B cell (primary cell): ENCODE results near the gene DGCR6L. TPM values are rescaled to one million over a fixed set of nuclear protein-coding genes. Genes with fewer than 3 reads are reported as not detected.

Experiments
- ATAC-seq: fragments of 200-7000 bp; cut with Tn5 transposase; one replicate; pipeline ENCODE4 v1.10.0; 2021; ENCODE audit warnings: low read depth, mild to moderate bottlenecking, moderate number of reproducible peaks, moderate library complexity
- CTCF ChIA-PET: fragments of 350-600 bp; sonication (Branson Sonifier 250); formaldehyde crosslinking; loops from one replicate; lab custom pipeline; 2021; ENCODE audit warnings: antibody characterized with exemption, inconsistent platforms; lab: Charles Lee
- POLR2A ChIA-PET: fragments of 350-600 bp; sonication (Branson Sonifier 250); formaldehyde crosslinking; loops from one replicate; lab custom pipeline; 2021; ENCODE audit warnings: antibody characterized with exemption; lab: Charles Lee
- DNase-seq: peaks from one replicate; pipeline ENCODE4 v3.0.0; 2013
- H2AFZ ChIP-seq: 2 replicates; pipeline ENCODE4 v1.6.1; 2012; ENCODE audit warnings: mild to moderate bottlenecking, low read depth, low read length; ENCODE audit not compliant: insufficient read depth, poor library complexity, severe bottlenecking
- H3K27ac ChIP-seq, 2 donors: 1 replicate in 1 of 2; 2 replicates in 1 of 2; pipeline ENCODE4 v1.5.1; 2012 to 2013; ENCODE audit warnings: low read length in 2 of 2, mild to moderate bottlenecking in 2 of 2, moderate library complexity in 1 of 2
- H3K27me3 ChIP-seq, 4 experiments: fragments of 200-600 bp in 1 of 4; sonication (generic) in 1 of 4; replicated peaks in 1 of 4; 1 replicate in 2 of 4; 2 replicates in 2 of 4; pipeline versions ENCODE4 v1.6.1 to v1.7.0; 2013 to 2016; ENCODE audit warnings: low read length in 3 of 4, mild to moderate bottlenecking in 2 of 4, mixed read lengths in 1 of 4, moderate library complexity in 1 of 4; ENCODE audit not compliant: insufficient read depth in 4 of 4, control insufficient read depth in 3 of 4; ENCODE audit errors: control extremely low read depth in 1 of 4
- H3K36me3 ChIP-seq, 2 experiments: replicated peaks in 1 of 2; 1 replicate in 1 of 2; 2 replicates in 1 of 2; pipeline versions ENCODE4 v1.6.1 to v1.7.1; 2013; ENCODE audit warnings: low read length in 1 of 2; ENCODE audit not compliant: insufficient read depth in 2 of 2, control insufficient read depth in 1 of 2; ENCODE audit errors: control extremely low read depth in 1 of 2, extremely low read depth in 1 of 2
- H3K4me1 ChIP-seq, 2 donors: fragments of 200-600 bp in 1 of 2; sonication (generic) in 1 of 2; 1 replicate in 1 of 2; 2 replicates in 1 of 2; pipeline versions ENCODE4 v1.5.1 to v1.6.1; 2013 to 2017; ENCODE audit warnings: low read length in 2 of 2; ENCODE audit not compliant: control insufficient read depth in 2 of 2, insufficient read depth in 2 of 2
- H3K4me2 ChIP-seq: replicated peaks from 2 replicates; pipeline ENCODE3; 2012; ENCODE audit warnings: mild to moderate bottlenecking, low read depth, low read length; ENCODE audit not compliant: poor library complexity, severe bottlenecking
- H3K4me3 ChIP-seq, 5 experiments: fragments of 200-600 bp in 1 of 5; sonication (generic) in 1 of 5; 1 replicate in 3 of 5; 2 replicates in 2 of 5; pipeline versions ENCODE4 v1.5.1 to v1.7.0; 2011 to 2016; ENCODE audit warnings: low read length in 4 of 5, mild to moderate bottlenecking in 4 of 5, low read depth in 2 of 5, control low read depth in 1 of 5, moderate library complexity in 1 of 5; ENCODE audit not compliant: insufficient read depth in 1 of 5; ENCODE audit errors: control extremely low read depth in 1 of 5, extremely low read depth in 1 of 5
- H3K79me2 ChIP-seq: fragments of 200-600 bp; sonication (generic); one replicate; pipeline ENCODE4 v1.6.0; 2016; ENCODE audit warnings: low read length; ENCODE audit not compliant: control insufficient read depth, insufficient read depth
- H3K9ac ChIP-seq: fragments of 200-600 bp; sonication (generic); 2 replicates; pipeline ENCODE4 v1.6.1; 2017; ENCODE audit warnings: mild to moderate bottlenecking, low read length, moderate library complexity
- H3K9me3 ChIP-seq, 3 donors: one replicate each; pipeline versions ENCODE4 v1.6.1 to v1.7.1; 2013; ENCODE audit warnings: low read length in 2 of 3; ENCODE audit not compliant: control insufficient read depth in 2 of 3, insufficient read depth in 1 of 3; ENCODE audit errors: control extremely low read depth in 1 of 3
- H4K20me1 ChIP-seq: 2 replicates; pipeline ENCODE4 v1.6.0; 2012; ENCODE audit warnings: mild to moderate bottlenecking, low read length; ENCODE audit not compliant: insufficient read depth, control insufficient read depth, poor library complexity, severe bottlenecking
- H3K27ac Mint-ChIP-seq: one replicate; pipeline ENCODE4 v1.8.0; 2021; ENCODE audit warnings: mixed read lengths
- H3K27me3 Mint-ChIP-seq: one replicate; pipeline ENCODE4 v1.8.0; 2021; ENCODE audit warnings: mixed read lengths
- H3K4me1 Mint-ChIP-seq: one replicate; pipeline ENCODE4 v1.8.0; 2021; ENCODE audit warnings: mixed read lengths
- H3K4me3 Mint-ChIP-seq: one replicate; pipeline ENCODE4 v1.8.0; 2021; ENCODE audit warnings: mixed read lengths
- H3K9me3 Mint-ChIP-seq: one replicate; pipeline ENCODE4 v1.8.0; 2022; ENCODE audit warnings: mixed read lengths; ENCODE audit not compliant: insufficient read depth
- CTCF ChIP-seq: fragments of 200-600 bp; IDR thresholded peaks from one replicate; pipeline ENCODE4 v1.8.0; 2022; ENCODE audit warnings: antibody characterized with exemption, mild to moderate bottlenecking
- EZH2 ChIP-seq: IDR thresholded peaks from 2 replicates; pipeline ENCODE4 v1.6.1; 2012; ENCODE audit warnings: borderline replicate concordance, low read depth, mild to moderate bottlenecking, moderate library complexity, low read length; ENCODE audit not compliant: insufficient read depth, poor library complexity, severe bottlenecking
- WGBS: methylation state at CpG from one replicate; pipeline ENCODE4 v1.1.5; 2013; ENCODE audit warnings: missing lambda C conversion rate; ENCODE audit not compliant: insufficient coverage; 5-methylcytosine and 5-hydroxymethylcytosine counted together
- intact Hi-C: fragments of 100-400 bp; cut with micrococcal nuclease; formaldehyde crosslinking; loops from one replicate; pipeline ENCODE4 v1.10.0; 2022
- polyA plus RNA-seq: library from polyadenylated mRNA; depleted of rRNA; stranded (reverse); fragments of >200 nt; gene quantifications from 2 replicates; pipeline ENCODE4 v1.2.3, GENCODE V29; 2012
- total RNA-seq, 2 donors: library from RNA; stranded (reverse); fragments of 120-200 nt in 1 of 2; gene quantifications; 1 replicate in 1 of 2; 2 replicates in 1 of 2; pipeline versions ENCODE4 v1.2.3 to v1.2.4, GENCODE V29; 2013 to 2022

The DGCR6L gene
- total and polyA plus RNA-seq, 2 donors (not counting 1 experiment from before 2014, with no cell fraction given), result 21.2 to 33.4 TPM

GRCh38 chr22:20282901-20283673 lies 36.8 kb downstream of the DGCR6L start:
- Histone ChIP-seq H3K4me2 (no peak overlapping the region), H2AFZ (no peak overlapping the region), H3K27ac (no peak overlapping the region), H3K4me1 (peaks cover 0 to 3% of the 10 kb centered on the region in 2 donors), H3K4me3 (no peak overlapping the region), H3K36me3 (no peaks in the 10 kb centered on the region), H3K9ac (no peak overlapping the region), H3K9me3 (no peaks in the 10 kb centered on the region), H4K20me1 (no peaks in the 10 kb centered on the region), H3K79me2 (no peaks in the 10 kb centered on the region), H3K27me3 (peaks cover 0 to 4% (median 0%) of the 10 kb centered on the region in 4 experiments)
- Mint-ChIP-seq H3K9me3 (no peaks in the 10 kb centered on the region), H3K27ac (no peak overlapping the region), H3K27me3 (peaks cover 4% of the 10 kb centered on the region), H3K4me3 (no peak overlapping the region), H3K4me1 (peaks cover 4% of the 10 kb centered on the region)
- no peak for TF ChIP-seq EZH2
- no peak for TF ChIP-seq CTCF
- POLR2A ChIA-PET, result no interaction called here
- WGBS, result 91% methylated on average over 11 of the region's 15 CpGs
- intact Hi-C loops, result no loop called here
- CTCF ChIA-PET, result interaction anchor here (0.7 to 3.3 kb wide), 7 partner anchors 9 to 312 kb away, joined by 3 to 31 read pairs (median 5); no protein-coding TSS in a partner anchor
- ATAC-seq (no peak), DNase-seq (no peak)

GRCh38 chr22:20281891-20282290 lies 38.0 kb downstream of the DGCR6L start:
- CTCF ChIA-PET, result interaction anchor here (1.2 kb wide), 1 partner anchor 125 kb away, joined by 7 read pairs; no protein-coding TSS in a partner anchor
- POLR2A ChIA-PET, result no interaction called here
- 78% methylated on average over 11 of the region's 12 CpGs for WGBS

More at GRCh38 chr22:20281891-20282290, 38.0 kb downstream of the DGCR6L start:
- peaks cover 0 to 4% (median 0%) of the 10 kb centered on the region in 4 experiments for H3K27me3 ChIP-seq
- H3K4me3 Mint-ChIP-seq, result no peak overlapping the region
- peaks cover 0 to 1% of the 10 kb centered on the region in 2 donors for H3K4me1 ChIP-seq
- H3K9ac ChIP-seq, result no peak overlapping the region
- no peaks in the 10 kb centered on the region for H3K36me3 ChIP-seq
- H3K4me3 ChIP-seq, result no peak overlapping the region
- H4K20me1 ChIP-seq, result no peaks in the 10 kb centered on the region
- no peak overlapping the region for H2AFZ ChIP-seq
- ATAC-seq, result no peak
- no peaks in the 10 kb centered on the region for H3K9me3 Mint-ChIP-seq
- H3K27ac Mint-ChIP-seq, result no peak overlapping the region
- no peaks in the 10 kb centered on the region for H3K9me3 ChIP-seq
- H3K4me1 Mint-ChIP-seq, result peaks cover 3% of the 10 kb centered on the region
- no peak for DNase-seq
- intact Hi-C loops, result no loop called here
- H3K4me2 ChIP-seq, result no peak overlapping the region
- no peak overlapping the region for H3K27ac ChIP-seq
- TF ChIP-seq EZH2 (no peak), CTCF (no peak)
- H3K27me3 Mint-ChIP-seq, result peaks cover 3% of the 10 kb centered on the region
- H3K79me2 ChIP-seq, result no peaks in the 10 kb centered on the region
